NCI-H226 (cell line): ENCODE data around the gene DMBT1.

ENCODE experiments used
- DNase-seq: peaks from one replicate; pipeline ENCODE4 v3.0.0-alpha.2; 2015

Gene DMBT1

GRCh38 chr10:122560279-122560804 lies at the start of gene DMBT1:
Gene DMBT1, plus strand, starts transcription at chr10:122560754. Its CDS starts 17 bp downstream, at chr10:122560771.
- DNase-seq = no peak

- no peak for DNase-seq
Observed at GRCh38 chr10:122513053-122513452, 47.5 kb upstream of the DMBT1 start.

DNA sequence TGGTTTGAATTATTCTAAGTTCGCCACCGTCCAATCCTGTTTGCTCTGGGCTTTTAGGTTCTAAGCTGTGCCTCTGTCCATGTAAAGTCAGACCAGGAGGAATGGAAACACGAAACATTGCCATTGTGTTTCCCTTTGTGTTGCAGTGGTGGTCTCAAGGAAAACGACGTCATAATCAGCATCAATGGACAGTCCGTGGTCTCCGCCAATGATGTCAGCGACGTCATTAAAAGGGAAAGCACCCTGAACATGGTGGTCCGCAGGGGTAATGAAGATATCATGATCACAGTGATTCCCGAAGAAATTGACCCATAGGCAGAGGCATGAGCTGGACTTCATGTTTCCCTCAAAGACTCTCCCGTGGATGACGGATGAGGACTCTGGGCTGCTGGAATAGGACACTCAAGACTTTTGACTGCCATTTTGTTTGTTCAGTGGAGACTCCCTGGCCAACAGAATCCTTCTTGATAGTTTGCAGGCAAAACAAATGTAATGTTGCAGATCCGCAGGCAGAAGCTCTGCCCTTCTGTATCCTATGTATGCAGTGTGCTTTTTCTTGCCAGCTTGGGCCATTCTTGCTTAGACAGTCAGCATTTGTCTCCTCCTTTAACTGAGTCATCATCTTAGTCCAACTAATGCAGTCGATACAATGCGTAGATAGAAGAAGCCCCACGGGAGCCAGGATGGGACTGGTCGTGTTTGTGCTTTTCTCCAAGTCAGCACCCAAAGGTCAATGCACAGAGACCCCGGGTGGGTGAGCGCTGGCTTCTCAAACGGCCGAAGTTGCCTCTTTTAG lies 46.3 kb upstream of the DMBT1 start:
- DNase-seq = no peak

- no peak for DNase-seq
Observed at GRCh38 chr10:122515022-122515424, 45.5 kb upstream of the DMBT1 start.

GRCh38 chr10:122515588-122516231 lies 44.8 kb upstream of the DMBT1 start:
- DNase-seq = no peak

GRCh38 chr10:122516734-122517133 lies 43.8 kb upstream of the DMBT1 start:
- DNase-seq = no peak

DNA sequence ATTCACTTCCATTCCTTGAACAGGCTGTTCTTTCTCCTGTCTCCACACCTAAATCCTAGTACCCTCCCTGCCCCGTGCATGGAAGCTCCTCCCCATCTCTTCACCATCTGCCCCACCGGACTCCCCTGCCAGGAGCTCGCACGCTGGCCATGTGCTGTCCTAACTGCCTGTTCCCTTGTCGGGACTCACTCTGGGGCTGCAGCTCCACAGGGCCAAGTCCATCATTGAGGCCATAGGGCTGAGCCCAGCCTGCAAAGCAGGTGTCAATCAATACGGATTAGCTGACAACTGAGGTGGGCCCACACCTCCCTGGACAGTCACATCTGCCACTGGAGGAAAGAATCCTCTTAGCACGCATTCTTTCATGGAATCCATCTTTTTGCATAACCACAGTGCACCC lies 41.4 kb upstream of the DMBT1 start:
- no peak for DNase-seq

DNA sequence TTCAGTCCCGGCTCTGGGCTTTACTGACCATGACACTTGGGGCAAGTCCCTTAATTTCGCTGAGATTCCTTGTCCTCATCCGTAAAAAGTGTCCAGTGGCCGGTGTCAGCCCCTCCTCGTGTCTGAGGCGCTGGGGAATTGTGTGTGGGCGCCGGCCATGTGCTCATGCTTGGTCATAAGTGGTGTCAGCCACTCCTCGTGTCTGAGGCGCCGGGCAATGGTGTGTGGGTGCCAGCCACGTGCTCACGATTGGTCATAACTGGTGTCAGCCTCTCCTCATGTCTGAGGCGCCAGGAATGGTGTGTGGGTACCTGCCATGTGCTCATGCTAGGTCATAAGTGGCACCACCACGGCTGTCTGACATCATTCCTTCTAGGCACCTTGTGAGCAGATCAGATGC lies 40.7 kb upstream of the DMBT1 start:
- no peak for DNase-seq

DNA sequence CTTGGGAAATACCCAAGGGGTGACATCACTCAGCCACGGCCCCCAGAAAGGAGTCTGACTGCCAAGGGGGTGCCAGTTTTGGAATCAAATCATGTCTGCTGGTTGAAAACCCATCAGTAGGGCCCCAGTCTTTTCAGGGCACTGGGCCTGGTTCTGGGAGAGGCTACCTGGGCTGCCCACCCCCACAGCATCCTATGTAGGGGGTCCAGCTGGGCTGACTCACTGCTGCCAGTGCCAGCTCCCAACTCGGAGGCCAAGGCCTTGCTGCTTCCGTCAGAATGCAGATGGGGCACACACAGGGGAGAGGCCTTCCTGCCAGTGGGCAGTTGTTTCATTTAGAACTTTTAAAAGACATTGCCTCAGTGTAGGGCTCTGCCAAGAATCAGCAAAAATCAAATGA lies 39.5 kb upstream of the DMBT1 start:
- DNase-seq = no peak

GRCh38 chr10:122524811-122525210 lies 35.7 kb upstream of the DMBT1 start:
- no peak for DNase-seq

DNA sequence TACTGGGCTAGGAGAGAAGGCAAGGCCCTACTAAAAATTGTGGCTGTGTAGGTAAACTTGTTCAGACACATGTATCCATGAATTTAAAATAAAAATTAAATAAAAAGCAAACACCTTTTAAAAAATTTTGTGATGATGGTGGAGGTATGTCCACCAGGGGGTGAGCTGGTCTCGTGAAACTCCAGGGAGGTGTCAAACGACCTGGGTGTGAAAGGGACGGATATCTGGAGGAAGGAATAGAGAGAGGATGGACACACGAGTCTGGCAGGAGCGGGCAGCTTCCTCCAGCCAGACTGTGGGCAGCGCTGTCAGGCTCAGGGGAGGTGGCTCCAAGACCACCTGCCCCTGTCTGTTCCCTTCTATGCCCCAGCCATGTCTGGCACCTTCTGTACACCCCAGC lies 34.8 kb upstream of the DMBT1 start:
- no peak for DNase-seq

DNA sequence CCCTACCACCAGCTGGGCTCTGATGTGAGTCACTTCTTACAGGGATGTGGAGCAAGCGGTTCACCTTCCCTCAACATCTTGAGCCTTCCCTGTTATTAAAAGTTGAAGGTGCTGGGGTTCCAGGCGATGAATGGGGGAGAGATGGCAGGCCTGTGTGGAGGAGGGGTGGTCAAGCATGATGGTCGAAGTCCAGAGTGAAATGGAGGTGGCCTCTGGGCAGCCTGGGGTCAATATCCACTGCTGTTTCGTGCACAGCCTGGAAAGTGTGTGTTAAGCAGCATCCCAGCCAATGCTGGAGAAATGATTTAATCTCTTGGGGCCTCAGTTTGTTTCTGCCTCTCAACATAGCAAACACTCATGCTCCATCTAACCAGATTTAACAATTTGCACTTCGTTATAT lies 33.7 kb upstream of the DMBT1 start:
- no peak for DNase-seq

- DNase-seq = no peak
Observed at GRCh38 chr10:122530177-122530576, 30.4 kb upstream of the DMBT1 start.

- no peak for DNase-seq
Observed at GRCh38 chr10:122531261-122531660, 29.3 kb upstream of the DMBT1 start.

DNA sequence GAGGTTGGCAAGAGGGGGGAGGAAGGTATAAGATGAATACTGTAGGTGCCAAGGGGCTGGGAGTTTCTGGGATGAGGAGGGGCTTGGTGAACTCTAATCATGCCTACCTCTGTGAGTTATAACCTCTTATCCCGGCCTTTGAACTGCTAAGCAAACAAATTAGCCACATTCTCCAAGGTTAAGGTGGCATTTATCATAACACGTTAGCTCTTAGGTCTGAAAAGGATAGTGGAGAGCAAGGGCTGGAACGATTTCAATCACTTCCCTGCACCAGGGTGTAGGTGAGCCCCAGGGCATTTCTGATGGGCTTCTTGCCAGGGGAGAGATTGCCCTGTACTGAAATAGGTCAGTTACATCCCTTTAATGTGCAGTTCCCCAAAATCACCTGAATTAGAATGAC lies 28.6 kb upstream of the DMBT1 start:
- no peak for DNase-seq

- DNase-seq = no peak
Observed at GRCh38 chr10:122532601-122533296, 27.8 kb upstream of the DMBT1 start.

DNA sequence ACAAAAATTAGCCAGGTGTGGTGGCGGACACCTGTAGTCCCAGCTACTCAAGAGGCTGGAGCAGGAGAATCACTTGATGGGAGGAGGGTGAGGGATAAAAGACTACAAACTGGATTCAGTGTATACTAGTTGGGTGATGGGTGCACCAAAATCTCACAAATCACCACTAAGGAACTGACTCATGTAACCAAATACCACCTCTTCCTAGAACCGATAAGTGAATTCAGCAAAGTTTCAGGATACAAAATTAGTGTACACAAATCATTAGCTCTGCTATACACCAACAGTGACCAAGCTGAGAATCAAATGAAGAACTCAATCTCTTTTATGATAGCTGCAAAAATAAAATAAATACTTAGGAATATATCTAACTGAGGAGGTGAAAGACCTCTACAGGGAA lies 23.0 kb upstream of the DMBT1 start:
- no peak for DNase-seq

GRCh38 chr10:122541541-122542002 lies 19.0 kb upstream of the DMBT1 start:
- DNase-seq = no peak

GRCh38 chr10:122543676-122544445 lies 16.7 kb upstream of the DMBT1 start:
- DNase-seq = no peak

DNA sequence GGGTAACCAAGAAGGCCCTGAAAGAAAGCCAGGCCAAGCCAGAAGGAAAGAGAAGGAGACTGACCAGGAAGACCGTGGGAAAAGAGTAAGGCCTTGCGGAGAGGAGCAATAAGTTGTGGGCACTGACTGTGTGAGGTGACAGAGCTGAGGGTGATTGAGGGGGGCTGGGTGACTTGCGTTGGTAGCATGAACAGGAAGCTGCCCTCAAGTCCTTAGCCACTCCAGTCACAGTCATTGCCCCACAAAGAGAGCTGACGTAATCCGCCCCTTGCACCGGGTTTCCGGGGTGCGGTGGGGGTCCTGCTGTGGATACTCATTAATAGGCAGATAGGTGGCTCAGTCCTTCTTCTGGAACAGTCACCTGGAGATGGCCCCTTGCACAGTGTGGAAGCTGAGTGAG lies 16.1 kb upstream of the DMBT1 start:
- no peak for DNase-seq

- DNase-seq = no peak
Observed at GRCh38 chr10:122546242-122546641, 14.3 kb upstream of the DMBT1 start.

DNA sequence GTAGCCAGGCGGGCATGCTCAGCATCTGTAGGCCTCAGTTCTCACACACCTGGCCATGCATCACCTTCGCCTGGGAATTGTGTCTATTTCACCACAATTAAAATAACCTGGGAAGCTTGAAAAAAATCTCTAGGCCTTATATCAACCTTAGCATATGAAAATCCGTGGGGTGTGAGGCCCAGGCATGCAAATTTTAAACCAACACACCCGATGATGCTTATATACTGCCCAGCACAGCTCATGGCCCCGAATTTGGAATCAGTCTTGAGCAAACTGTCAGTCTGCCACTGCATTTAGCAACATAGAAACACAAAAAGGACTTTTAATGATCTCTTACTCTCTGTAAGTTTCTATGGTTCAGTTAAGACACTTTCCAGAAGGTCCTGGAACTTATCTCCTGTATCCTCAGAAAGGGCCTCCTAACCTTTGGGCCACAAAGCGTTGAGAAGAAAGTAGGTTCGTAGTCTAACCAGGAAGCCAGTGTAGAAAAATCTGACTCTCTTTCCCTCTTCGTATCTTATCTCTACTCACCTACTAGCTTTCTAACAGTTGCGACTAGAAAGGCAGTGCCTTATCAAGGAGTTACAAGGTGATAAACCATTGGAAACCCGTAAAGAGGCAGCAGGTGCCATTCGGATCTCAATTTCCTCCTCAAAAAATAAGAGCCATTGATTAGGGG lies 12.0 kb upstream of the DMBT1 start:
- DNase-seq = no peak
